Heart left ventricle (tissue), 16 donors: Measurements from ENCODE around the gene KLHL29. TPM values are rescaled to one million over a fixed set of nuclear protein-coding genes. Genes with fewer than 3 reads are reported as not detected.
A peak's percentile ranks its signal among the peaks of the same experiment; 100 is the strongest.

Source experiments
- ATAC-seq, 4 donors: fragments of 200-7000 bp; cut with Tn5 transposase; one replicate each; pipeline ENCODE4 v1.9.1; 2020 to 2022; ENCODE audit warnings: moderate library complexity in 4 of 4, mild to moderate bottlenecking in 3 of 4, moderate number of reproducible peaks in 1 of 4
- DNase-seq, 5 donors: peaks; one replicate each; pipeline ENCODE4 v3.0.0-alpha.2; 2020
- H3K27ac ChIP-seq, 12 donors: fragments of 200-600 bp; sonication (generic) in 4 of 12; one replicate each; pipeline versions ENCODE4 v1.5.0 to v1.8.0; 2016 to 2022; ENCODE audit warnings: mild to moderate bottlenecking in 2 of 12
- H3K27me3 ChIP-seq, 9 donors: fragments of 200-600 bp; sonication (generic) in 2 of 9; one replicate each; pipeline versions ENCODE4 v1.5.1 to v1.8.0; 2016 to 2022; ENCODE audit warnings: mild to moderate bottlenecking in 3 of 9
- H3K36me3 ChIP-seq, 9 donors: fragments of 200-600 bp; sonication (generic) in 2 of 9; one replicate each; pipeline versions ENCODE4 v1.5.0 to v1.8.0; 2018 to 2022; ENCODE audit warnings: mild to moderate bottlenecking in 2 of 9
- H3K4me1 ChIP-seq, 12 donors: fragments of 200-600 bp; sonication (generic) in 4 of 12; one replicate each; pipeline versions ENCODE4 v1.5.0 to v1.8.0; 2016 to 2022; ENCODE audit warnings: mild to moderate bottlenecking in 3 of 12
- H3K4me3 ChIP-seq, 12 donors: fragments of 200-600 bp; sonication (generic) in 4 of 12; one replicate each; pipeline versions ENCODE4 v1.5.0 to v1.8.0; 2017 to 2022; ENCODE audit warnings: mild to moderate bottlenecking in 9 of 12, moderate library complexity in 4 of 12
- H3K9me3 ChIP-seq, 12 donors: fragments of 200-600 bp; sonication (generic) in 4 of 12; one replicate each; pipeline versions ENCODE4 v1.5.0 to v1.8.0; 2016 to 2022; ENCODE audit warnings: mild to moderate bottlenecking in 1 of 12
- POLR2A ChIP-seq, 2 donors: fragments of 450-650 bp; IDR thresholded peaks; one replicate each; pipeline ENCODE4 v1.6.1; 2017; ENCODE audit warnings: antibody characterized with exemption in 2 of 2, mild to moderate bottlenecking in 2 of 2, moderate library complexity in 2 of 2
- WGBS, 4 donors: extraction: QIAGEN DNeasy Blood & Tissue Kit in 2 of 4; methylation state at CpG; one replicate each; pipeline versions ENCODE4 v1.1.5 to v1.1.7; 2013 to 2018; 5-methylcytosine and 5-hydroxymethylcytosine counted together
- intact Hi-C, 10 donors: fragments of 100-400 bp; cut with DNase I; formaldehyde crosslinking; loops; one replicate each; pipeline versions ENCODE4 v1.11.1 to v1.14.2; 2022
- polyA plus RNA-seq, 2 donors: library from polyadenylated mRNA; stranded (reverse); fragments of 200-250 nt; gene quantifications; one replicate each; pipeline ENCODE4 v1.2.3, GENCODE V29; 2013
- total RNA-seq, 9 donors: library from RNA; depleted of rRNA in 2 of 9; stranded (reverse); fragments of >200 nt in 2 of 9; fragmentation: NEBNext Ultra II Directional in 3 of 9; extraction: Animal tissue kit (Norgen Biotek cat#: 25700) in 3 of 9; gene quantifications; one replicate each; pipeline versions ENCODE4 v1.1.0 to v1.2.4, GENCODE V29; 2016 to 2023
- TF ChIP-seq, protein P1 (sequence below), 12 donors: fragments of 200-600 bp; sonication (generic) in 4 of 12; IDR thresholded peaks; one replicate each; pipeline versions ENCODE4 v1.5.0 to v1.8.0; 2018 to 2022; ENCODE audit warnings: antibody characterized with exemption in 12 of 12, mild to moderate bottlenecking in 5 of 12
- donor health status: ischemic (EF 13 %, LVEDD 7.1; RV severe dilation, severe dysfunction).
- donor health status: healthy with polysubstance abuse.
- donor health status: DM: no; HTN: yes; CAD: no.
- donor health status: DM: no; HTN: no; CAD: no.
- donor health status: ischemic (EF 25% LVEDD 6.9; RV normal size, moderate dysfunction).
- donor health status: ischemic (EF 25% LVEDD 5.7; RV mildly dilated, moderate dysfunction).
- donor health status: healthy.
- donor health status: DM: yes; HTN: yes; CAD: no.
- donor health status: ischemic (EF 35%, LVEDD 5.7; RV mildly dilated, moderate dysfunction).
- donor health status: nonischemic (EF 11% LVEDD 7.7; RV severe dilation, severe dysfunction).
- donor health status: DM: yes; HTN: yes; CAD: no.
- donor health status: PGD.
- donor health status: ischemic (EF 29% LVEDD 5.4; RV normal size, mild dysfunction).
- donor health status: nonischemic (EF 23%, LVEDD 6.1; RV moderate dilation, normal function).

Gene KLHL29
- total and polyA plus RNA-seq, 11 donors, result 0.74 to 2.7 (median 1.1) TPM

DNA sequence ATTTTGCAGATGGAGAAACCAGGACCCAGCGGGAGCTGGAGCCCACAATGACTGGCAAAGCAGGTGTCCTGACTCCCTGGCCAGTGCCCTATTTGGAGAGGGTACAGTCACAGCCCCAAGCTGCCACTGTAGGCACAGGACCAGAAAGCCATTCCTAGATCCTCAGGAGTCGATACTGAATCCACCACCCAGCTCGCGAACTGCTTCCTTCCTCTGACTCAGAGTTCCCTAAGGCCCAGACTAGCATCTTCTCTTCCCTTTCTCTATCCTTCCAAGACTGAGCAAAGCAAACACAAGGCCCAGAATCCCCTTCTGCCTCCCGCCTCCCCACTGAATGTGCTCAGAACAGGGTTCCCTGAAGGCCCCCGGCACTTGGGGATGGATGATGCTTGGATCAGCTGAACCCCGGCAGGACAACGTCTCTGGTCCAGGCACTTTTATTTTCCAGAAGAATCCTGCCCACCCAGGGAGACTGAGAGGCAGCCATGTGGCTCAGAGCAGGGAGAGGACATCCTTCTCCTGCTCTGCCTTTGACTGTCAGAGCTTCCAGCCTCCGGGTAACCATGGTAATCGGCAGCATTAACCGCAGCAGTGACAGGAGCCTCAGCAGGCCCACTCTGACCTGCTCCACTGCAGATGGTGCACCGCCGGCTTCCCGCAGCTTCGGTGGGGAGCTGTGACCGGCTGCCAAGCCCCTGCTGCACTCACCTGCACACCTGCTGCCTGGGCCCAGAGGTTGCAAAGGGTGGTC, 34.8 kb upstream of the KLHL29 start:
- no peak overlapping the region for H3K4me3 ChIP-seq
- H3K9me3 ChIP-seq, result no peaks in the 10 kb centered on the region
- TF ChIP-seq, protein P1, sequence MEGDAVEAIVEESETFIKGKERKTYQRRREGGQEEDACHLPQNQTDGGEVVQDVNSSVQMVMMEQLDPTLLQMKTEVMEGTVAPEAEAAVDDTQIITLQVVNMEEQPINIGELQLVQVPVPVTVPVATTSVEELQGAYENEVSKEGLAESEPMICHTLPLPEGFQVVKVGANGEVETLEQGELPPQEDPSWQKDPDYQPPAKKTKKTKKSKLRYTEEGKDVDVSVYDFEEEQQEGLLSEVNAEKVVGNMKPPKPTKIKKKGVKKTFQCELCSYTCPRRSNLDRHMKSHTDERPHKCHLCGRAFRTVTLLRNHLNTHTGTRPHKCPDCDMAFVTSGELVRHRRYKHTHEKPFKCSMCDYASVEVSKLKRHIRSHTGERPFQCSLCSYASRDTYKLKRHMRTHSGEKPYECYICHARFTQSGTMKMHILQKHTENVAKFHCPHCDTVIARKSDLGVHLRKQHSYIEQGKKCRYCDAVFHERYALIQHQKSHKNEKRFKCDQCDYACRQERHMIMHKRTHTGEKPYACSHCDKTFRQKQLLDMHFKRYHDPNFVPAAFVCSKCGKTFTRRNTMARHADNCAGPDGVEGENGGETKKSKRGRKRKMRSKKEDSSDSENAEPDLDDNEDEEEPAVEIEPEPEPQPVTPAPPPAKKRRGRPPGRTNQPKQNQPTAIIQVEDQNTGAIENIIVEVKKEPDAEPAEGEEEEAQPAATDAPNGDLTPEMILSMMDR (IDR thresholded peaks at IDR 0.05), result no peak
- TF ChIP-seq POLR2A (IDR thresholded peaks at IDR 0.05), result no peak
- peaks cover 0 to 19% (median 7%) of the 10 kb centered on the region in 12 donors for H3K4me1 ChIP-seq
- H3K27me3 ChIP-seq, result peaks cover 0 to 19% (median 0%) of the 10 kb centered on the region in 9 donors
- H3K27ac ChIP-seq, result peak overlapping the region in 3 of 12 donors; percentile 5 to 66 (median 13)
- intact Hi-C loops, result loop anchor here in 5 of 10 donors (2.0 to 10.0 kb wide), 5 partner anchors 445 to 995 kb away; no protein-coding TSS in a partner anchor
- H3K36me3 ChIP-seq, result no peaks in the 10 kb centered on the region
- no peak for ATAC-seq
- DNase-seq, result no peak
- 86 to 91% (median 89%) methylated on average over 16 of the region's 16 CpGs for WGBS, 4 donors

DNA sequence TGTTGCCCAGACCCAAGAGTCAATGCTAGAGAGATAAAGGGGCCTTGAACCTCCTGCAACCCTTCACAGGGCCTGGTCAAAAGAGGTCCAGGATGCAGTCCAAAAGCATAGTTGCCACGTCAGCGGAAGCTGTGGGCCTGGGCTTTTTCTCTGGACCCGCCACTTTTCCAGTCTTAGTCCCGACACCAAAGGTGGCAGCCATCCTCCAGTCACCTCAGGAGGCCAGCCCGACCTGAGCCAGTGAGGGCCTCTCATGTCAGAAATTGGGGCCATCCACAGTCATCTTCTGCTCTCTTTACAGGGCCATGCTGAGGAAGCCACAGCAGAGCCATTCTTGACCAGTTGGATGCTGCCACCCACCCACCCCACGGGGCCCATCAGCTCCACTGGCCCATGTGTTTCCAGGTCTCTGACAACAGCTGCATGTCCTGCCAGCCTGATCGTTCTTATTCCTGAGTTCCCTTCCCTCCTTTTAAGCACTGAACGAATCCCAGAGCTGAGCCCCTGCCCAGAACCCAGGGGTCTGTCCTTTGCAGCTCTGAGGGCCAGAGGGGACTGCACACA, 34.1 kb upstream of the KLHL29 start:
- DNase-seq (no peak), ATAC-seq (peak in 1 of 4 donors; percentile 5)
- Histone ChIP-seq H3K27me3 (peaks cover 0 to 22% (median 0%) of the 10 kb centered on the region in 9 donors), H3K36me3 (no peaks in the 10 kb centered on the region), H3K9me3 (no peaks in the 10 kb centered on the region), H3K4me1 (peaks cover 0 to 19% (median 7%) of the 10 kb centered on the region in 12 donors), H3K4me3 (peak overlapping the region in 1 of 12 donors; percentile 12), H3K27ac (peak overlapping the region in 6 of 12 donors; percentile 12 to 67 (median 40))
- TF ChIP-seq POLR2A (IDR thresholded peaks at IDR 0.05), result no peak
- TF ChIP-seq, protein P1 (IDR thresholded peaks at IDR 0.05), result no peak
- intact Hi-C loops, result loop anchor here in 5 of 10 donors (2.0 to 10.0 kb wide), 5 partner anchors 446 to 996 kb away; no protein-coding TSS in a partner anchor
- 76 to 88% (median 87%) methylated on average over 6 to 8 of the region's 8 CpGs for WGBS, 4 donors

DNA sequence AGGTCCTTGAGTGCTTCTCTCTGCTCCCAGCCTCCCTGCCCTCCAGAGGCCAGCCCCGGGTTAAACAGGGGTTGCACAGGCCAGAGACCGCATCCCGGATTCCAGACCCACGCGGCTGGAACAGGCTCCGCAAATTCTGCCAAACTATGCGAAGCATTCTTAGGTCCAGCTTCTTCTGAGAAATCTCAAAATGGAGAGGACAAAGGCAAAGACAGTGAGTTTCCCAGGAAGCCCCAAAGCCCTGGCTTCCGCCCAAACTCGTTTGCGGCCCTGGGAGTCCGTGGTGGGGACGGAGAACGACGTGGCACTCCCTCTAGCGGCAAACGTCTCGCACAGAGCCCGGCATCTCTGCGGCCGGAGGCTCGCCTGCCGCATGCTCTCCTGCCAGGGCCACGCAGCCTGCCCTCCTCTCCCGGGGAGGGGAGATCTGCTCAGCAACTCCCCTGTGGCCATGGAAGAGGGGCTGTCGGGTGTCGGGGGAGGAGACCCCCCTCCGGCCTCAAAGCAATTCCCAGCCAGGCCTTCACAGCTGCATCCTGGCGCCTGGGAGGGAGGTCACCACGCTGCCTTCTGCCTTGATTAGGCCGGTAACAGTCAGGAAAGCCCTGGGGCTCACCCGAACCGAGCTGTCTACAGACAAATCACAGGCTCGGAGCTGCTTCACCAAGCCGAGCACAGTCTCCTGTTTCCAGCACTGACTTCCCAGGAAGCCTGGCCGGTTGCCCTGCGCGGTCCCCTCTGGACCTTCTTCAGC, 33.4 kb upstream of the KLHL29 start:
- no peak for TF ChIP-seq POLR2A (IDR thresholded peaks at IDR 0.05)
- TF ChIP-seq, protein P1 (IDR thresholded peaks at IDR 0.05), result peak; percentile 77 to 94 (median 84)
- DNase-seq (peak; percentile 85 to 92 (median 88)), ATAC-seq (peak; percentile 91 to 97 (median 94))
- 13 to 20% (median 15%) methylated on average over 28 to 37 of the region's 37 CpGs for WGBS, 4 donors
- Histone ChIP-seq H3K4me1 (peaks cover 0 to 19% (median 7%) of the 10 kb centered on the region in 12 donors), H3K36me3 (no peaks in the 10 kb centered on the region), H3K27me3 (peaks cover 0 to 25% (median 0%) of the 10 kb centered on the region in 9 donors), H3K9me3 (no peaks in the 10 kb centered on the region), H3K4me3 (peak overlapping the region in 6 of 12 donors; percentile 8 to 44 (median 18)), H3K27ac (peak overlapping the region in 11 of 12 donors; percentile 7 to 67 (median 42))
- intact Hi-C loops, result loop anchor here in 5 of 10 donors (2.0 to 10.0 kb wide), 5 partner anchors 447 to 997 kb away; no protein-coding TSS in a partner anchor
